HFF-Myc (cell line): Measurements from ENCODE around the gene ALLC.

Experiments
- DNase-seq: peaks from one replicate; pipeline ENCODE4 v3.0.0-alpha.2; 2011; ENCODE audit warnings: low read depth; ENCODE audit errors: extremely low read depth
- H3K4me3 ChIP-seq: replicated peaks from 2 replicates; pipeline ENCODE4 v1.5.1; 2011; ENCODE audit warnings: low read depth, mild to moderate bottlenecking, control low read depth, low read length
- TF ChIP-seq, protein P1 (sequence below): IDR thresholded peaks from 2 replicates; pipeline ENCODE4 v1.5.1; 2012; ENCODE audit warnings: mild to moderate bottlenecking, low read depth, low read length, control low read depth; ENCODE audit errors: missing control alignments

The ALLC gene

DNA sequence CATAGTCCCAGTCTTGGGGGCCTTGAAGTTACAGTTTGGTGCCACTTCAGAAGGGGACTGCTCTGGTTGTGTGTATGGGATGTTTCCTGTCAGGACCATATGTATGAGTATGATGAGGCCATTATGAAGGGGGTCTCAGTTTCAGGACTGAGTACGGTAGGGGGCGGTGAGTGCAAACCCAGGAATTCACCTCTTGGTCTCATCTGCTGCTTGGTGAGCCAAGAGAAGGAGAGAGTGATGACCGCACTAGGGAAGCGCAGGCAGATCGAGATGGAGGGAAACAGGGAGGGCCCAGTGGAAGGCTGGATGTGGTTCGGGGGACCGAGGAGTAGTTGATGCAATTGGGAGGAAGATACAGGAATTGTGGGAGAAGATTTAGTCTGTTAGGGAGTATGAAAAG lies 73.8 kb downstream of the ALLC start:
- H3K4me3 ChIP-seq, result no peak overlapping the region
- DNase-seq, result no peak
- TF ChIP-seq, protein P1, sequence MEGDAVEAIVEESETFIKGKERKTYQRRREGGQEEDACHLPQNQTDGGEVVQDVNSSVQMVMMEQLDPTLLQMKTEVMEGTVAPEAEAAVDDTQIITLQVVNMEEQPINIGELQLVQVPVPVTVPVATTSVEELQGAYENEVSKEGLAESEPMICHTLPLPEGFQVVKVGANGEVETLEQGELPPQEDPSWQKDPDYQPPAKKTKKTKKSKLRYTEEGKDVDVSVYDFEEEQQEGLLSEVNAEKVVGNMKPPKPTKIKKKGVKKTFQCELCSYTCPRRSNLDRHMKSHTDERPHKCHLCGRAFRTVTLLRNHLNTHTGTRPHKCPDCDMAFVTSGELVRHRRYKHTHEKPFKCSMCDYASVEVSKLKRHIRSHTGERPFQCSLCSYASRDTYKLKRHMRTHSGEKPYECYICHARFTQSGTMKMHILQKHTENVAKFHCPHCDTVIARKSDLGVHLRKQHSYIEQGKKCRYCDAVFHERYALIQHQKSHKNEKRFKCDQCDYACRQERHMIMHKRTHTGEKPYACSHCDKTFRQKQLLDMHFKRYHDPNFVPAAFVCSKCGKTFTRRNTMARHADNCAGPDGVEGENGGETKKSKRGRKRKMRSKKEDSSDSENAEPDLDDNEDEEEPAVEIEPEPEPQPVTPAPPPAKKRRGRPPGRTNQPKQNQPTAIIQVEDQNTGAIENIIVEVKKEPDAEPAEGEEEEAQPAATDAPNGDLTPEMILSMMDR, result no peak

GRCh38 chr2:3736112-3736511 lies 78.1 kb downstream of the ALLC start:
- no peak overlapping the region for H3K4me3 ChIP-seq
- TF ChIP-seq, protein P1, result no peak
- no peak for DNase-seq

- TF ChIP-seq, protein P1, result no peak
- no peak overlapping the region for H3K4me3 ChIP-seq
- no peak for DNase-seq
Observed at GRCh38 chr2:3737128-3737527, 79.1 kb downstream of the ALLC start.

DNA sequence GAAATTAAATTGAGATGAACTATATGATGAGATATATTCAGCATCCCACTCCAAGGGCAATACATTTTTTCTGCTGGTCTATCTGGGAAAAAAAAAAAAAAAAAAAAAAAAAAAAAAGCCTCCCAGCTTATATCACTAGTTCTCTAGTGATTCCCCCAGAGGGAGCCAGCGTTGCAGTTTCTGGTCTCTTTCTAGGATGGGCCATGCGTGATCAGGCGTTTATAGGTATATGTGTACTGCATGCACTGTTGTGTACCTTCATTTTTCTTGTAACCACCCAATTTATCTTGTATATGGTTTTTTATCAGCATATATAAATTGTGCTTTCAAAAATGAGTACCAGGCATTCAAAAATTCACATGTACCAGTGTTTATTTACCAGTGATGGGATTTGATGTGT lies 80.5 kb downstream of the ALLC start:
- H3K4me3 ChIP-seq, result no peak overlapping the region
- TF ChIP-seq, protein P1, result peak; percentile 38
- DNase-seq, result no peak

- TF ChIP-seq, protein P1, result no peak
- H3K4me3 ChIP-seq, result no peak overlapping the region
- no peak for DNase-seq
Observed at GRCh38 chr2:3739313-3739712, 81.3 kb downstream of the ALLC start.

DNA sequence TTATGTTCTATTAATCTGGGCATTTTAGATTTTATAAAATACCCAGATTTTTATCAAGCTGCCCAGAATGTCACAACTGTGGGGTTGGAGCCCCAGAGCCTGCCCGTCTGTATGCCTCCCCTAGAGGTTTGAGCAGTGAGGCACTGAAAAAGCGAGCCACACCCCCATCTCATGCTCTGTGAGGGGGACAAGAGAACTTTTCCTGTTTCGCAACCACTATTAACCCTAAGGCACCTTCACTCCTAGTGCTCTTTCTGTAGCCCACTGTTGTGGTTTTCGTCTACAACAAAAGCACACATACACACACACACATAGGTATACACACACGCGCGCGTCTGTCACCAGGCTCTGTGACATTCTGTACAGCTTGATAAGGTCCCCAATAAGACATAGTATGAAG lies 83.4 kb downstream of the ALLC start:
- H3K4me3 ChIP-seq, result no peak overlapping the region
- DNase-seq, result no peak
- TF ChIP-seq, protein P1, result no peak

DNA sequence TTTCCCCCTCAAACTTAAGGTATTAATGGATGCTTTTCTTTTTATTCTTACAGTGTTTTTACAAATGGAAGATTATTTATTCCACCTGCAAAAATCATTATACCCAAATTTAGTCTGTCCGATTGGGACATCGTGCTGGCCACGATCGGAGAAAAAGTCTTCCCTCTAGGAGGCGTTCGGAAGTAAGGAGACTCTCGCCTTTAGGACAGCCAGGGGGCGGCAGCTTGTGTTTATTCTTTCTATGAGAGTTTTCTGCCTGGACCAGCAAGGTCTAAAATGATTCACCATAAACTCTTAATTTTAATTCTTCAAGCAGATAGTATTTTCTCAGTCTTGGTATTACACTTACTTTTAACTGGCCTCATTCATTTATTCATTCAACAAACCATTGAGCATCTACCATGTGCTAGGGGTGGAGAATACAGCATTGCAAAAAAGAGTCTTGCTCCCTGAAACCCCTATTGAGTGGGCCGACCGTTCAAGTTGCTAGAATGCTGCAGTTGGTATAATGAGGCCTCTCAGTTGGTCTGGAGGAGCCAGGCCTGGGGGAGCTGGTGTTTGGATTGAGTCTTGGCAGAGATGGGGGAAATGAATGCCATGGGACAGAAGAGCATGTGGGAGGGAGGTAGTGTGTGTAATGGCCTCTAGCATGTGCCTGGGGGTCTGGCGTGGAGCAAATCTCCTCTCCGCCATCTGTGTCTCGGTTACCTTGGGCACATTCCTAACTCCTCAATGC lies 84.0 kb downstream of the ALLC start:
- DNase-seq, result no peak
- H3K4me3 ChIP-seq, result no peak overlapping the region
- TF ChIP-seq, protein P1, result no peak
